Inferior parietal cortex (tissue), 1 donor: Measurements from ENCODE around the gene CEP44.
A peak's percentile ranks its signal among the peaks of the same experiment; 100 is the strongest.
"Not testable (repeated sequence)": the region's sequence is repeated elsewhere in the genome, so short reads cannot be mapped to it uniquely, and the experiment has no call there.

Experiments used
- DNase-seq: peaks from one replicate; pipeline ENCODE4 v3.0.0-alpha.2; 2016; ENCODE audit errors: extremely low spot score

Gene CEP44

DNA sequence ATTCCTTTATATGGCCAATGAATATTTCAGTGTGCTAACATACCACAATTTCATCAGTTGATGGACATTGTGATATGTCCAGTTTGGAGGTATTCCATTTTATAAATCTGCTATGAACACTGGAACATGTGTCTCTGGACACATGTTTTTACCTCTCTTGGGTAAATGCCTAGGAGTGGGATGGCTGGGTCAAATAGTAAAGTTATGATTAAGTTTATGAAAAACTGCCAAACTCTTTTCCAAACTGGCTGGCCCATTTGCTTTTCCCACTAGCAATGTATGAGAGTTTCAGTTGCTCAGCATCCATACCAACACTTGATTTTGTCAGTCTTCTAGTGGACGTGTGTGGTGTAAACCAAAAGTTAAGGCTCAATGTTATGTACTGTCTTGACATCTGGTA lies 40.5 kb downstream of the CEP44 start:
- no peak for DNase-seq

DNA sequence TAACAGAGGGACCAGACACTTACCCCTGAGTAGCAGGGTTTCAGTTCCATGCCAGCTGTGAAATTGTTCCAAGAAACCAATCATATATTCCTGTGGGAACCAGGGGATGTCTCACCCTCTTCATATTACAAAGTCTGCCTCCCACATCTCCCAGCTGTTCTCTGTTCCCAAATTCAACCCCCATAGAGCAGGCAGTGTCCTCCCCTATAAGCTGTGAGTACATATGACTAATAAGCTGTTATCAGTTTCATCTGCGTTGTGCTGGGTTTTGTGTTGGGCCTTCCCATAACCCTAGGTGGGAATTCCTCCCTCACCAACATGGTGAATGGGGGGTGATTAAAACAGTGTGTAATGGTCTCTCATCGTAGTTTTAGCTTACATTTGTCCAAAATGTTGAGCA lies 41.0 kb downstream of the CEP44 start:
- DNase-seq, result no peak

GRCh38 chr4:174332741-174333493 lies 49.2 kb downstream of the CEP44 start:
- DNase-seq, result no peak

DNA sequence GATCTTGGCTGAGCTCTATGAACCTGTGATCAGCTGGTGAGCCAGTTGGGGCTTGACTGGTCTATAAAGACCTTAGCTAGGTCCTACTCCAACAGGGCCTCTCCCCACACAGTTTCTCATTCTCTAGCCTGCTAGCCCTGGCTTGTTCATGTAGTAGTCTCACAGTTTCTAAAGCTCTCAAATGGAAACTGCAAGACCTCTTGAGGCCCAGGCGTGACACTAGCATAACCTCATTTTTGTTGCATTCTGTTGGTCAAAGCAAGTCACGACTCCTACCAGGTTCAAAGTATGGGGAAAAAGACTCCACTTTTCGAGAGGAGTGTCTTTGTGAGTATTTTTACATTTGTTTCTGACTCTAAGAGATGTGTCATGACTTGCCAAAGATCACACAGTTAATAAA lies 50.9 kb downstream of the CEP44 start:
- no peak for DNase-seq

GRCh38 chr4:174340714-174341113 lies 57.0 kb downstream of the CEP44 start:
- no peak for DNase-seq

GRCh38 chr4:174349156-174349555 lies 65.4 kb downstream of the CEP44 start:
- DNase-seq, result no peak

DNA sequence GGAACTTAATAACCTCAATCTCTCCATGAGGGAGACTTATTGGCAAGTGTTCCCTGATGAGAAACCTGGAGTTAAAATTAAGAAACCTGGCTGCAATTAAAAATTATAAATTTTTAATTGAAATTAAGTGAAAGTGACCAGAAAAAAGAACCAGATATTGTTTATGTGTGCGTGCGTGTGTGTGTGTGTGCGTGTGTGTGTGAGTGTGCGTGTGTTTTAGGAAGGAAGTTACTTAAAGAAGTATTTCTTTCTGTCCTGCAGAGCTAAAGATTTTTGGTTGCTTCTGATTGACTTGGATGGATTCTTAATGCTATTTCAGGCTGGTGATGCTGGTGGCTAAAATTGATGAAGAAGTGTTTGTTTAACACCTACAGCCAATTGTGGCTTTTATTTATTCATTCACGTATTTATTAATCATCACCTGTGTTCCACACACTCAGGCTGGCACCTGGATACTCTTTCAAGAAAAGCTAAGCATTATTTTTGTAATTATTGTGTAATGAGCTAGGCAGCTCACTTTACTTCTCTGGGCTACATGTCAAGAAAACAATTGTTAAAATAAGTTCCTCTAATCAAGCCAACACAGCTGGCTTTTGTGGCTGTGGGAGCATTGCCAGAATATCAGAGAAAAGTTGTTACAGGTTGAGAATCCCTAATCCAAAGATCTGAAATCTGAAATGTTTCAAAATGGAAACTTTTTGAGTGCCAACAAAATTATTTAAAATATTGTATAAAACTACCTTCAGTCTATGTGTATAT lies 68.5 kb downstream of the CEP44 start:
- no peak for DNase-seq

DNA sequence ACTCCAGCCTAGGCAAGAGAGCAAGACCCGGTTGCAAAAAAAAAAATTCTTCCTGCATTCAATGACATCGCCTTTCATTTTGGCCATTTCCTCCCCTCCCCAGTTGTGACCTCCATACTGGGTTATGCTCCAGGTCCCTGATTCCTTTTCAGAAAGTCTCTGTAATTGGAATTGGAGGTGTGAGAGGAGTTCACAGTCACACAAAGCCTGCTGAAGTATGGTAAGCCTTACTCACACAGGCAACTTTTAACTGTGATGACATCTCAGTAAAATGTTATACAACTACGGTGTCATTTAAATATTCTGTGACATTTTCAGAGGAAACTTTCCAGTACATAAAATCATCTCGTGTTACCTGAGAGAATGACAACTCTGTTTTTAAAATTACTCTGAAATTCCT lies 73.6 kb downstream of the CEP44 start:
- DNase-seq, result no peak

- no peak for DNase-seq
Observed at GRCh38 chr4:174358410-174358809, 74.7 kb downstream of the CEP44 start.

DNA sequence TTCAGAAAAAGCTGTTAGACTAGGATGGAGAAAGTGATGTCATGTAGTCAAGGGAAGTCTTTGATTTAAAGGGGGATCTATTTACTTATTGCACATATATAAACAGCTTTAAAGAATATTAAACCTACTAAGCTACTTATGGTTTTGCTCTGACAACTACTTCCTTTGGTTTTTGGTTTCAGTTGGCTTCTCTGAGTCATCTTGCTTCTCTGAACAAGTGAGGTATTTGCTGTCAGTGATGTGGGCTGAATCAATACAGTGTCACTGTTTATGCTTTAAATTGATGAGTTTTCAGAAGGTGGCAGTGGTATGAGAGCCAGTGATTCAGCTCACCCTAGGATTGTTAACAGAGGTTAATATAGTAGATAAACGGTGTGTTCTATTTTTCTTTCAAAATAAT lies 75.1 kb downstream of the CEP44 start:
- no peak for DNase-seq

DNA sequence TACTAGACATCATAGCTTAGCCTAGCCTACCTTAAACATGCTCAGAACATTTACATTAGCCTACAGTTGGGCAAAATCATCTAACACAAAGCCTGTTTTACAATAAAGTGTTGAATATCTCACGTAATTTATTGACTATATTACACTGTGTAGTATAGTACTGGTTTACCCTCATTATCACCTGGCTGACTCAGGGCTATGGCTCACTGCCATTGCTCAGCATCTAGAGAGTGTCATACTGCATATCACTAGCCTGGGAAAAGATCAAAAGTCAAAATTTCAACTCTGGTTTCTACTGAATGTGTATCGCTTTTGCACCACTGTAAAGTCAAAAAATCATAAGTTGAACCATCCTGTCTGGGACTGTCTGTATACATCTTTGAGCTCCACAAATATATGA lies 78.6 kb downstream of the CEP44 start:
- DNase-seq, result no peak

DNA sequence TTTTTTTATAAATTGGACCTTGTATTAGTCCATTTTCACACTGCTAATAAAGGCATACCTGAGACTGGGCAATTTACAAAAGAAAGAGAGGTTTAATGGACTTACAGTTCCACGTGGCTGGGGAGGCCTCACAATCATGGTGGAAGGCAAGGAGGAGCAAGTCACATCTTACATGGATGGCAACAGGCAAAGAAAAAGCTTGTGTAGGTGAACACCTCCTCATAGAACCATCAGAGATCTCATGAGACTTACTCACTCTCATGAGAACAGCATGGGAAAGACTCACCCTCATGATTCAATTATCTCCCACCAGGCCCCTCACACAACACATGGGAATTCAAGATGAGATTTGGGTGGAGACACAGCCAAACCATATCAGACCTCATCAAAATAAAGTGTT lies 80.1 kb downstream of the CEP44 start:
- DNase-seq, result not testable (repeated sequence)

DNA sequence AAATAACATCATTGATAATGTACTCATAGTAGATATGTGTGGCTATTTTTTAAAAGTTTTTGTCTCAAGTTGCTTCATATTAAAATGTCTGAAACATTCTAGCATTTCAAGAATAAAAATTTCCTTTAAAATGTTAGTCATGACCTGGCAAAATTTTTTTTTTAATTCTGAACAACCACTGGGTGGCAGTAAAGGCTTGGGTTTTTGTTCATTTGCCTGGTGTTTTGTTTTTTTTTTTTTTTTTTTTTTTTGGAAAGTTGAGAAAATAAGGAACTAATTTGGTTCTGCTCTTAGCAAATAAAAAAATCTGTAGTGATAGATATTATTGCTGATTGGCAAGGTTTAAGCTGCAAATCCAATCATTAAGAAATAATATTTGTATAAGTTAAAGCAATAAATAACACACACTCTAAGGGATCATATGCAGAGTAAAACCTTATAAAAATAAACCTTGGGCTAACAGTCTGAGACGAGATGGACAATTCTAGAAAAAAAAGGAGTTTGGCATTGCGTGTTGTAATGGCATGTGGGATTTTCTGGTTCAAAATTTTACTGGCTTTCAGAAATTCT lies 81.4 kb downstream of the CEP44 start:
- peak; percentile 68 for DNase-seq

DNA sequence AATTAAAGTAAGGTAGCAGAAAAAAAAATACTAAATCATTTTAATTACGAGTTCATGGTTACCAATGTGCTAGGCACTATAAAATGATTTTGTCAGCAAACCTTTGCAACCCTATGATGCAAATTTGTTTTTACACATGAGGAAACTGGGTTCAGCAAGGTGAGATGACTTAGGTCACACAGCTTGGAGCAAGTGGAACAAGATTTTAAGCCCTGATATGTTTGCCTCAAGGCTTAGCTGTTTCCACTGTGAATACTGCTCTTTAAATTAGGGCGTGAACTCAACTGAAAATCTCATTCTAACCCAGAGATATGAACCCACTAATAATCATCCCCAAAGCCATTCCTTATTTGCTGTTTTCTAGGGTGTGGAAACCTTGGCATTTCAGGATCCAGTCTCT lies 86.3 kb downstream of the CEP44 start:
- no peak for DNase-seq

DNA sequence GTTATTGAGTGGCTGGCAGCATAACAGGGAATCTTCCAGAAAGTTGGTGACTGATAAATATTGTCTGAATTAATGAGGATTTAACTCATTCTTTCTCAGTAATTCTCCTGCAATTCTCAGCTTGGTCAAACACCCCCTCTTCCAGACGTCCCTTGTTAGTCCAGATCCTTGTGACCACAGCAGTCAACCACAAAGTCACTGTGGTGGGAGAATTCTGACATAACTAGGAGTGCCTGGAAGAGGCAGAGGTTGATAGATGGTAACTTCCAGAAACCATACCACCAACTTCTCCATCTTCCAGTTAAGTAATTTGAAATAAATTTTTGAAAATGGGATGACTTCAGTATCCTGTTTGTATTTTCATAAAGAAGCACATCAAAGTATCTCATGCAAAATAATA lies 90.1 kb downstream of the CEP44 start:
- no peak for DNase-seq

- DNase-seq, result no peak
Observed at GRCh38 chr4:174375422-174375821, 91.7 kb downstream of the CEP44 start.

GRCh38 chr4:174377613-174378012 lies 93.9 kb downstream of the CEP44 start:
- no peak for DNase-seq

- DNase-seq, result no peak
Observed at GRCh38 chr4:174378951-174379350, 95.2 kb downstream of the CEP44 start.

DNA sequence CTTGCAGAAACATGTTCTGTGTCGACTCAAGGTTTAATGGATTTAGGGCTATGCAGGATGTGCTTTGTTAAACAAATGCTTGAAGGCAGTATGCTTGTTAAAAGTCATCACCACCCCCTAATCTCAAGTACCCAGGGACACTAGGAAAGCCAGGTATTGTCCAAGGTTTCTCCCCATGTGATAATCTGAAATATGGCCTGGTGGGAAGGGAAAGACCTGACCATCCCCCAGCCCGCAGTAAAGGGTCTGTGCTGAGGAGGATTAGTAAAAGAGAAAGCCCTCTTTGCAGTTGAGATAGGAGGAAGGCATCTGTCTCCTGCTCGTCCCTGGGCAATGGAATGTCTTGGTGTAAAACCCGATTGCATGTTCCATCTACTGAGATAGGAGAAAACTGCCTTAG lies 96.5 kb downstream of the CEP44 start:
- DNase-seq, result not testable (repeated sequence)

GRCh38 chr4:174380699-174381439 lies 97.2 kb downstream of the CEP44 start:
- no peak for DNase-seq

- no peak for DNase-seq
Observed at GRCh38 chr4:174381440-174381800, 97.7 kb downstream of the CEP44 start.
